GM12865 (cell line): ENCODE data around the gene BUD31.

Experiments
- DNase-seq: peaks from one replicate; pipeline ENCODE4 v3.0.0; 2010; ENCODE audit warnings: low read depth
- H3K4me3 ChIP-seq: 2 replicates; pipeline ENCODE4 v1.5.1; 2011; ENCODE audit warnings: mild to moderate bottlenecking, low read depth, low read length, control low read depth
- CTCF ChIP-seq: IDR thresholded peaks from 2 replicates; pipeline ENCODE4 v1.5.1; 2011; ENCODE audit warnings: low read length, control low read depth, low read depth, inconsistent platforms; ENCODE audit not compliant: insufficient read depth; ENCODE audit errors: missing control alignments

BUD31 gene

GRCh38 chr7:99394188-99394502, 14.6 kb upstream of the BUD31 start:
- no peak for DNase-seq
- H3K4me3 ChIP-seq = no peak overlapping the region
- TF ChIP-seq CTCF = no peak

GRCh38 chr7:99395616-99396327, 13.0 kb upstream of the BUD31 start:
- no peak for TF ChIP-seq CTCF
- no peak overlapping the region for H3K4me3 ChIP-seq
- DNase-seq = no peak

GRCh38 chr7:99396418-99397296, 12.1 kb upstream of the BUD31 start:
- no peak for DNase-seq
- no peak for TF ChIP-seq CTCF
- H3K4me3 ChIP-seq = no peak overlapping the region

- no peak for TF ChIP-seq CTCF
- DNase-seq = no peak
- H3K4me3 ChIP-seq = no peak overlapping the region
Observed at GRCh38 chr7:99397297-99397983, 11.3 kb upstream of the BUD31 start.

DNA sequence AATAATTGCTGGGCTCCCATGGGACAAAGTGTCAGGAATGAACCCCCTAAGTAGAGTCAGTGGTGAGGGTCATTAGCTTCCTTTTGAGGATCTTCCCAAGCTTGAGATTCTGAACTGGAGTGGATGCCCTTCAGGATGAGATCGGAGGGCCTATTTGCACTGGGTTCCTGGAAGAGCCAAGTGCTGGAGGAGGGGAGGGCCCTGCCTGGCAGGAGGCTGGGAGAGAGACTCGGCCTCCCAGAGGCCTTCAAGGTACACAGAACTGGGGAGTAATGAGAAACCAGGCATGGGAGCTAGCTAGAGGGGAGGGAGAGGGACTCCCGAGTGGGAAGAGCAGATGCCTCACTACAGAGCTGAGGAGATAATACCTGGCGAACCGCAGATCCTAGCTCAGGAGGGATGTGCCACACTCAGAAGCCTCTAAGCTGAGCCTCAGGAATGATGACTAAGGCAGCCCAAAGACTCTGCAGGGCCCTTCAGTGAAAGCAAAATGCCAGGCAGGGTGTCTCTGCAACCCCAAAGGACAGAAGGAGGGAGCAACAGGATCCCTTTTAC, 9.8 kb upstream of the BUD31 start:
- no peak for DNase-seq
- H3K4me3 ChIP-seq = no peak overlapping the region
- TF ChIP-seq CTCF = no peak

- DNase-seq = no peak
- no peak for TF ChIP-seq CTCF
Observed at GRCh38 chr7:99399597-99399996, 9.2 kb upstream of the BUD31 start.

More at GRCh38 chr7:99399597-99399996, 9.2 kb upstream of the BUD31 start:
- H3K4me3 ChIP-seq = no peak overlapping the region
